GM19240 (cell line): ENCODE results near the gene NLRP12.
A peak's percentile ranks its signal among the peaks of the same experiment; 100 is the strongest.
"Not testable (repeated sequence)": the region's sequence is repeated elsewhere in the genome, so short reads cannot be mapped to it uniquely, and the experiment has no call there.

Source experiments
- DNase-seq: peaks from one replicate; pipeline ENCODE4 v3.0.0; 2011; ENCODE audit warnings: low spot score; ENCODE audit not compliant: insufficient read length

NLRP12 gene, protein sequence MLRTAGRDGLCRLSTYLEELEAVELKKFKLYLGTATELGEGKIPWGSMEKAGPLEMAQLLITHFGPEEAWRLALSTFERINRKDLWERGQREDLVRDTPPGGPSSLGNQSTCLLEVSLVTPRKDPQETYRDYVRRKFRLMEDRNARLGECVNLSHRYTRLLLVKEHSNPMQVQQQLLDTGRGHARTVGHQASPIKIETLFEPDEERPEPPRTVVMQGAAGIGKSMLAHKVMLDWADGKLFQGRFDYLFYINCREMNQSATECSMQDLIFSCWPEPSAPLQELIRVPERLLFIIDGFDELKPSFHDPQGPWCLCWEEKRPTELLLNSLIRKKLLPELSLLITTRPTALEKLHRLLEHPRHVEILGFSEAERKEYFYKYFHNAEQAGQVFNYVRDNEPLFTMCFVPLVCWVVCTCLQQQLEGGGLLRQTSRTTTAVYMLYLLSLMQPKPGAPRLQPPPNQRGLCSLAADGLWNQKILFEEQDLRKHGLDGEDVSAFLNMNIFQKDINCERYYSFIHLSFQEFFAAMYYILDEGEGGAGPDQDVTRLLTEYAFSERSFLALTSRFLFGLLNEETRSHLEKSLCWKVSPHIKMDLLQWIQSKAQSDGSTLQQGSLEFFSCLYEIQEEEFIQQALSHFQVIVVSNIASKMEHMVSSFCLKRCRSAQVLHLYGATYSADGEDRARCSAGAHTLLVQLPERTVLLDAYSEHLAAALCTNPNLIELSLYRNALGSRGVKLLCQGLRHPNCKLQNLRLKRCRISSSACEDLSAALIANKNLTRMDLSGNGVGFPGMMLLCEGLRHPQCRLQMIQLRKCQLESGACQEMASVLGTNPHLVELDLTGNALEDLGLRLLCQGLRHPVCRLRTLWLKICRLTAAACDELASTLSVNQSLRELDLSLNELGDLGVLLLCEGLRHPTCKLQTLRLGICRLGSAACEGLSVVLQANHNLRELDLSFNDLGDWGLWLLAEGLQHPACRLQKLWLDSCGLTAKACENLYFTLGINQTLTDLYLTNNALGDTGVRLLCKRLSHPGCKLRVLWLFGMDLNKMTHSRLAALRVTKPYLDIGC

DNA sequence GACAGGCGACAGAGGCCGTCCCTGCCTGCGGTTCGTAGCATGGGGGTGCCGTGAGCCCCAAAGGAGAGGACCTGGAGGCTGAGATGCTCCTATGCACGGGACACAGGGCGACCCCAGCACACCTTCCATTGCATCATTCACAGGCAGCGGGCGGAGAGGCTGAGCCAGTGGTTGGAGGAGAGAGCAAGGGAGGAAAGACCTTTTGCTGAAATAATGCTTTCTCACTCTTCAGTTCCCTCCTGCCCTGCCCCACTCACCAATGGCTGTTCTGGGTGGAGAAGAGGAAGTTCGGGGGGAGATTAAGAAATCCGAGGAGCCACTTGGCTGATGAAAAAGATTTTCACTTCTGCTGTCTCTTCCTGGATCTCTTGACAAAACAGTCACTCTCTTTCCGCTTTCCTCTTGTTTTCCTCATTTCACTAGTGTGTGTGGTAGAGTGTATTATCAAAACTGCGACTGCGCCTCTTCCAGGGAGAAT is at the start of gene NLRP12:
Gene NLRP12 (minus strand): TSS at position 181 of the 478 bp plus-strand sequence. CDS start 140 bp downstream, at position 41.
- no peak for DNase-seq

DNA sequence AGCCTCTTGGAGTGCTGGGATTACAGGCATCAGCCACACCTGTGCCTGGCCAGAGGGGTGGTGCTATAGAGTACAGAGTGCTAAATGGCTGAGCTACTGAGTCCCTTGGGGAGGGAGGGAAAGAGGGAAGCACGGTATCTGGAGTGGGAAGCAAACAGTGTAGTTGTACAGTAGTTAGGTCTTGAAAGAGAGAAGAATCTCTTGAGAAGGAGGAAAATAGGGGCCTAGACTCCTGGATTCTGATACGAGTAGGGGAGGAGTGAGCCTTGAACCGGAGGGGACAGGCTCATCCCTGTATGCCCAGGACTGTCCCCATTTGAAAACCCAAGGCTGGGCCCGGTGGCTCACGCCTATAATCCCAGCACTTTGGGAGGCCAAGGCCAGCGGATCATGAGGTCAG is 48.6 kb upstream of the NLRP12 start:
- DNase-seq = no peak

DNA sequence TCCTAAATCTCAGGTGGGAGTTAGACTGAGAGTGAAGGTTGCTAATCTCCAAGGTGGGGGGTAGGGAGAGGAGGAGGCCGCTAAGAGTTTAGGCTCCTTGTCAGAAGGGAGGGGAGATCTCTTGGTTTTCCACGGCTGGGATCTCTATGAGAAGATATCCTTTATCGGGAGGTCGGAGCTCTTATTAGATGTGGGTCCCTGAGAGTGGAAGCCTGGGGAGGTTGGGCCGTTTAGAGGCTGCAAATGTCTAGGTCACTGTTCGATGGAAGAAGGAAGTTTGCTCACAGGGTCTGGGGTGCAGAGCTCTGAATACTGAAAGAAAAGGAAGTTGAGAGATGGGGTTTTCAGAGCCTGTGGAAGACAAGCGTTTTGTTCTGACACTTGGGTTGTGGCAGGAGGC is 47.3 kb upstream of the NLRP12 start:
- no peak for DNase-seq

DNA sequence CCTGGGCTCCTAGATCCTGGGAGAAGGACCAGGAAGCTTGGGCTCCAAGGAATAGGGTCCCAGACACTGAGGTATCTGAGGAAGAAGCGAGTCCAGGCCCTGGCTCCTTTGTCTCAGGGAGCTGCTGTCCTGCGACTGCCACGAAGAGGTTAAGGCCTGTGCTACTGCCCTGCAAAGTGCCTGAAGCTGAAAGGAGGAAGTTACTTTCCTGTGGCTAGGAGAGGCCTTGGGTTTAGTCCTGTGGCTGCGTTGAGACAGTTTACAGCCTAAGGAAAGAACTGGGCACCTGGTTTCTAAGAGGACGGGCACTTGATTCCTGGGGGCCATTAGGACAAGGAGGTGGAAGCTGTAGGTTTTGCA is 46.4 kb upstream of the NLRP12 start:
- no peak for DNase-seq

DNA sequence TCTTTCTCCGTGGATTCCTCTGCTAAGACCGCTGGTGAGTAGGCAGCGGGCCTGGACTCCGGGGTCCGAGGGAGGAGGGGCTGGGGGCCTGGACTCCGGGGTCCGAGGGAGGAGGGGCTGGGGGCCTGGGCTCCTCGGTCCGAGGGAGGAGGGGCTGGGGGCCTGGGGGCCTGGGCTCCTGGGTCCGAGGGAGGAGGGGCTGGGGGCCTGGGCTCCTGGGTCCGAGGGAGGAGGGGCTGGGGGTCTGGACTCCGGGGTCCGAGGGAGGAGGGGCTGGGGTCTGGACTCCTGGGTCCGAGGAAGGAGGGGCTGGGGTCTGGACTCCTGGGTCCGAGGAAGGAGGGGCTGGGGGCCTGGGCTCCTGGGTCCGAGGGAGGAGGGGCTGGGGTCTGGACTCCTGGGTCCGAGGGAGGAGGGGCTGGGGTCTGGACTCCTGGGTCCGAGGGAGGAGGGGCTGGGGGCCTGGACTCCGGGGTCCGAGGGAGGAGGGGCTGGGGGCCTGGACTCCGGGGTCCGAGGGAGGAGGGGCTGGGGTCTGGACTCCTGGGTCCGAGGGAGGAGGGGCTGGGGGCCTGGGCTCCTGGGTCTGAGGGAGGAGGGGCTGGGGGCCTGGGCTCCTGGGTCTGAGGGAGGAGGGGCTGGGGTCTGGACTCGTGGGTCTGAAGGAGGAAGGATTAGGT is 45.8 kb upstream of the NLRP12 start:
- not testable (repeated sequence) for DNase-seq

DNA sequence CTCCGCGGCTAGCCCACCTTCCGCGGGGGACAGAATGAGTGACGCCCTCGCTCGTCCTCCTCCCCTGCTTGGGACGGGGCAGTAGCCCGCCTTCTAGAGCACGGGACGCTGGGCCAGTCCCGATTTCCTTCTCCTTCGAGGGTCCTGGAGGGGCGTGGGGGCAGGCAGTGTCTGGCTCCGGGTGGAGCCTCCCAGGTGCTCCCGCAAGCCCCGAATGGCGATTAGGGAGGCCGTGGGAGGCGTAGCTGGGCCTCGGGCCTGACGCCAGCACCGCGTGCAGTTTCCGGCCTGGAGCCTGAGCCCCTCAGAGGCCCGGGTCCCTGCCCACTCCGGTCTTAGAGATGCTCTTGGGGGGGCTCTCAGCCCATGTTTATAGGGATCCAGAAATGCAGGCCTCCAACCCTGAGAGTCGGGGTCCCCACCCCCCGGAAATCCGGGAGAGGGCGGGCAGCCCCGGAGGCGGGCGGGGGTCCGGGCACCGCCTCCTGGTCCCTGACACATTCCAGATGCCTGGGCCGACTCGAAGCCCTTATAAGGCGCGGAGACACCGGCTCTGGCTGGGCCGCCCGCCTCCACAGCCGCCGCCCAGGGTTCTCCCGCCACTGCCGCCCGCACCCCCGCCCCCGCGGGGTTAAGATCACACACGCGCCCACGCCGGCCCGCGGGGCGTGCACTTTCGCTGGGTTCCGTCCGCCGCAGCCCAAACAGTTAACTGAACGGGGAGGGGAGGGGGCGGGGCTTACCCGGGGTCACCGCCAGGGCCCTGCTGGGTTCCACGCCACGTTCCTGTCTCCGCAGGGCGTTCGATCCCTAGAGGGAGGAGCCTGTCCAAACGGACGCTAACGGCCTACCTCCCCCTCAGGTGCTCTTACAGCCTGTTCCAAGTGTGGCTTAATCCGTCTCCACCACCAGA is 45.0 kb upstream of the NLRP12 start:
- DNase-seq = peak; percentile 78

DNA sequence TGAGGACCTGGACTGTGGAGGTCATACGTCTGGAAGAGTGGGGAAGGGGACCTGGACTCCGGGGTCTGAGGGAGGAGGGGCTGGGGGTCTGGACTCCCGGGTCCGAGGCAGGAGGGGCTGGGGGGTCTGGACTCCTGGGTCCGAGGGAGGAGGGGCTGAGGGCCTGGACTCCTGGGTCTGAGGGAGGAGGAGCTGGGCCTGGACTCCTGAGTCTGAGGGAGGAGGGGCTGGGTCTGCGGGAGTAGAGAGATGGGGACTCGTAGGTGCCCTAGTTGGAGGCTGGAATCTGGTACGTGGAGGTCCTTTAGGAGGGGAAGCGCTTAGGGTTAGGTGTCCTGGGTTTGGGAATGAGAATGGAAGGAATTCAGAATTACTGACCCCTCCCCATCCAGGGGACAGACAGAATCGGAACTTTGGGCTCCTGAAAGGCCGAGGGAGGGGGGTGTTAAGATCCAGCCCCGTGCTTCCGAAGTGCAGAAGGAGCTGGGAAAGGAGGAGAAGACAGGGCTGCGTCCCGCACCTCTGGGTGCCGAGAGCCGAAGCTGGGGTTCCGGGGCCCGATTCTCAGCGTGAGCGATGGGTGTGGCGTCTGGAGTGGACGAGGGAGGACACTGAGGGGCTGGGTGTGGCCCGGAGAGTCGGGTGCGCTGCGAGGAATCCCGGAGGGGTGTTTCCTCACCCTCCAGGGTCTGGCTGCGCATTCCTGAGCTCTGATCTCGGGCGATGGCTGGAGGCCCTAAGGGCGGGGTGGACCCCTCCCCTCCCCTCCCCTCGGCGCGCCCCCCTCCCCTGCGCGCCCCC is 44.2 kb upstream of the NLRP12 start:
- no peak for DNase-seq

DNA sequence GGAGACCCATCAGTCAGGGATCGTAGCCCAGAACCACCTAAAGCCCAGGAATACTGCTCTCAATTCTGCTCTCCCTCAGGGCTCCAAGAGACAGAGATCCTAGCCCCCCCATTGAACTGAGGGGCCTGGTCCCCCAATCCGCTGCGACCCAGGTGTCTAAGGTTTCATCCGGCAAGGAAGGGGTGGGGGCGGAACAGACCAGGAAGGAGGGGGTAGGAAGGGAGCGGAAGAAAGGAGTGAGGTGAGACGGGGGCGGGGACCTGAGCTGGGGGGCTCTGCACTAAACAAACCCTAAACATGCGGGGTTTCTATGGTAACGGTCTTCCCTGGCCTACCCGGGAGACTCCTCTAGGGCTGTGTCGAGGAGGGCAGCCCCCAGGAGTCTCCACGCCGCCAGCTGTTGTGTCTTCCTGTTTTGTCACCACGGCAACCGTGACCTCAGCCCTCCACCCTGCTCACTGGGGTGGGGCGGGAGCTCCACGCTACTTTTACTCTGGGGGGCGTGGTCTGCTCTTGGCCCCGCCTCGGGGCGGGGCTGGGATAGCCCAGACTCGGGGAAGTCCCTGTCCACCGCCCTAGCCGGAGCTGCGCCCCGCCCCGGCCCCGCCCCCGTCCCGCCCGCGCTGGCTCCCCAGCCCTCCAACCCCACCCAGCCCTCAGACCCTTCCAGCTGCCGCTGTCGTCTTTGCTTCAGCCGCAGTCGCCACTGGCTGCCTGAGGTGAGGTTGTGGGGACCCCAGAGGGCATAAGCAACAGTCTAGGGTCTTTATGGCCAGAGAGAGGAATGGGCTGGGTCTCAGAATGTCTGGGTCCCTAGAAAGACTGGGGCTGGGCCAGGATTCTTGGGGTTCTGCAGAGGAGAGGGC is 43.3 kb upstream of the NLRP12 start, which contains the start of gene MYADM:
Gene MYADM (plus strand): TSS at position 659 of the 866 bp plus-strand sequence. CDS start 5,647 bp downstream, outside the sequence.
- DNase-seq = peak; percentile 90

DNA sequence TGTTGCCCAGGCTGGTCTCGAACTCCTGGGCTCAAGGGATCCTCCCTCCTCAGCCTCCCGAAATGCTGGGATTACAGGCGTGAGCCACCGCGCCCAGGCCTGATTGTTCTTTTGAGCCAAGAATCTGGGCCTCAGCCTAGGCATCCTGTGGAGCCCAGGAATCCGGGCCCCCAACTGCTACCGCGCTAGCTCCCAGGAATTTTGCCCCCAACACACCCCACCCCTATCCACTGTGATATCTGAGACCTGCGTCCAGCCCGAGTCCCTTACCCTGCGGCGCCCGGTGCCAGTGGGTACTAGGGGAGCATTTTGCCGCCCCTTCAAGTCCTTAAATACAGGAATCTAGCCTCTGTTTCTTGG is 42.7 kb upstream of the NLRP12 start:
- DNase-seq = no peak

DNA sequence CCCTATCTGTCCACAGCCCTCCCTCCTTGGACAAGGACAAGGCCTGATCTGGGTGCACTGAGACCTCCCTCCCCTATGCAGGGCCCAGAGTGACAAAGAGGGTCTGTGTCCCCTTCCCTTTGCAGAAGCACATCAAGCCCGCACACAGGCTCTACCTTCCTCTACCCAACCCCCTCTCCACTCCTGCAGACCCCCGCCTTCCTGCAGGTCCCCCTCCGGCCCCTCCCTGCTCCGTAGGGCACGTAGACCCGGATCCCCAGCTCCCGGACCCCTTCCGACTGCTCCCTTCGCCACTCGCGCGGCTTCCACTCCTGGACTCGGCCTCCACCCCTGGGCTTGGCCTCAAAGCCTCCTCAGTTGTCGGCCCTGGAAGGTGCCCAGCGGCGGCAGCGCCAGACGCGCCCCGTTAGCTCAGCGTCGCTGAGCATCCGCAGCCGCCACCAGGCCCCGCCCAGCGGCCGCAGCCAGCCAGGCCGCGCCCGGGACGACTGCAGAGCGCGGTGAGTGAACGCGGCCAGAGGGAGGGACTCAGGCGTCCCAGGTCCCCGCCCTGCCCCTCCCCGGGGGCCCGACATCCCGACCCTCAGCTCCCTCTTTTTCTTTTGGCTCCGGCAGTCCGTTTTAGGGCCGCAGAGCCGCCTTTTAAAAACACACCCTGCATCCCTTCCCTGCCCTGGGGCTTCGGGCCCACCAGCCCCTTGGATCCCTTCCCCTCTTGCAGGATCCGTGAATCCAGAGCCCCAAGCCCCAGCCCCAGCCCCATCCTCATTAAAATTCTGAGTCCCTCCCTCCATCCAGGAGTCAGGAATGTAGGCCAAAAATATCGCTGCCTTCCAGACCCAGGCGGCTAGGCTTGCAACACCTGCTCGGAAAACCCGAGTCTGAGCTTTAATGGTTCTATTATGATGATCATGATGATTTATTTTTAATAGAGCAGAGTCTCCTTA is 42.1 kb upstream of the NLRP12 start:
- no peak for DNase-seq

DNA sequence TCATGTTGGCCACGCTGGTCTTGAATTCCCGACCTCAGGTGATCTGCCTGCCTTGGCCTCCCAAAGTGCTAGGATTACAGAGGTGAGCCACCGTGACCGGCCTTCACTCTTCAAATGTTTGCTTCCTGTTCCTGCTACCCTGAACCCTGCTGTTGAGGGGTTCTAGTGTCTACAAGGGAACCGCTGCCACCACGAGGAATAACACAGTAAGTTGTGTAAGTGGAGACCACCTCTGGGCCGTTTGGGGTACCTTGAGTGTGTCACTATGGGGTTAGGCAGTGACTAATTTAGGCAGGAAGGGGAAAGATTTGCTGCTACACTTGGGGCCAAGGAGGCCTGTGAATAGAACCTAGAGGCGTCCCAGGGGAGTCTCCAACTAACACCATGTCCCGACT is 41.4 kb upstream of the NLRP12 start:
- DNase-seq = no peak

DNA sequence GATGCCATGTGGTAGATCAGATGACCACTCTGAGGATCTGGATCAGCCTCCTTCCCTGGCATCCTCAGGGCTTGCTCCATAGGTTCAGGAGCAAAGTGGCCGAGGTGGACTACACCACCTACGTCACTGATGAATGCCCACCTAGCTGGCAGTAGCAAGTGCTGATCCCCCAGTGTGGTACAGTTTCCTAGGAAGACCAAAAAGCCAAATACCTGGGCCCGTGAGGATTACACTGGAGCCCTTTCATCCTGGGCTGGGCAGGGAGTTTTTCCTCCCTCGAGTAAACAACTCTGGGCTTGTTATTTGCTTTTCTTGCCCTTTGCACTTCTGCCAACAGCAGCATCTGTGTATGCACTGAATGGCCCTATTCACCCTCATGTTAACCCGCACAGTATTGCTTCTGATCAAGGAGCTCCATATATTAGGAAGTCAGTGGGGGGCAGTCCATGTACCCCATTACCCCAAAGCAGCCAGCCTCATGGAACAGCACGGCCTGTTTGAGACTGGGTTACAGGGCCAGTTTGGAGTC is 40.3 kb upstream of the NLRP12 start:
- no peak for DNase-seq

DNA sequence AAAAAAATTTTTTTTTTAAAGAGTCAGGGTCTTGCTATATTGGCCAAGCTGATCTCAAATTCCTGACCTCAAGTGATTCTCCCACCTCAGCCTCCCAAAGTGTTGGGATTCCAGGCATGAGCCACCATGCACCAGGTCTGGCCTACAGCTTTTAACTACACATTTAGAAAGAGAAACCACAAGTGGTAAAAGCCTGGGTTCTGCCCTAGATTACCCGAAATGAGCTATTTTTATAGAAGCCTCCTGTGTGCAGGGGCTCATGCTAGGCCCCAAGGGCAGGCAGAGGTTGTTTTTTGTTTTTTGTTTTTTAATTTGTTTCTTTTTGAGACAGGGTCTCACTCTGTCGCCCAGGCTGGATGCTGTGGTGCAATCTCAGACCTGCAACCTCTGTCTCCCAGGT is 29.6 kb upstream of the NLRP12 start:
- DNase-seq = no peak

DNA sequence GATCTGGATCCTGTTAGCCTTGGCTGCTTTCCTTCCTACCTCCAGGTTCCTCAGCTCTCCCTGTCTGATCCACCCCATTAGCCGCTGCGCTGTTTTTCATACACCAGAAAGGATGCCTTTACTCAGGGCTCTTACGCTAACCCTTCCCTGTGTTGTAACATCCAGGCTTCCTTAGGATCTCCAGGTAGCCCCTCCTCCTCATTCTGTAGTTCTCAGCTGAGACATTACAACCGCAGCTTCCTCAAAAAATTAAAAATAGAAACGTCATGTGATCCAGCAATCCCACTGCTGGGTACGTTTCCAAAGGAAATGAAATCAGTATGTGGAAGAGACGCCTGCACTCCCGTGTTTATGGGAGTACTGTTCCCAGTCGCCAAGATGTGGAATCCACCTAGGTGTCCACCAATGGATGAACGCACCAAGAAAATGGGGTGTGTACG is 25.1 kb upstream of the NLRP12 start:
- DNase-seq = no peak

DNA sequence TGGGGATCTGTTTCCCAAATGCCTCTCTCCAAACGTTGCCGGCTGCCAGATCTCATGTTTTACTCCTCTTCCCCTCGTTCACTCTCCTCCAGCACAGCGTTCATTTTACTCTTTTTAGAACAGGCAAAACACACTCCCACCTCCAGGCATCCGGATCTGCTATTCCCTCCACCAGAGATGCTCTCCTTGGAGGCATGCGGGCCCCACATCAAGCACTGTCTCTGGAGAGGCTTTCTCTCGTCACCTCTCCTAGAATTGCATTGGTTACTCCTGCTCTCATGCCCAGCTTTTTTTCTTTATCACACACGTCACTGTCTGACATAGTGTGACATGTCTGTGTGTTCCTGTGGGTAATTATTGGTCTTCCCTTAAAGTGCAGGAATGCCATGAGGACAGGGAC is 23.4 kb upstream of the NLRP12 start:
- no peak for DNase-seq

DNA sequence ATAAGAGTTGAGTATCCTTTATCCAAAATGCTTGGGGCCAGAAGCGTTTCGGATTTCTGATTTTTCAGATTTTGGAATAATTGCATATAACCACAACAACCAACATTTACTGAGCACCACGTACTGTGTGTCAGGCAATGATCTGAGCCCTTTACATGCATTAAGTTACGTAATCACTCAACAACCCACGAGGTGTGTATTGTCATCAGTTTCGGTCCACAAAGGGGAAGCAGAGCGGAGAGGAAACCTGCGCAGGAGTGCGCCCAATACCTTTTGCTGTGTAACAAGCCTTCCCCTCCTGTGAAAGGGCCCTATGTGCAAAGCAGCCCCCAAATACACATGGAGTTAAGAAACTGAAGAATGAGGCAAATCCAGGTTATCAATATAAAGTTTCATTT is 20.7 kb upstream of the NLRP12 start:
- no peak for DNase-seq

DNA sequence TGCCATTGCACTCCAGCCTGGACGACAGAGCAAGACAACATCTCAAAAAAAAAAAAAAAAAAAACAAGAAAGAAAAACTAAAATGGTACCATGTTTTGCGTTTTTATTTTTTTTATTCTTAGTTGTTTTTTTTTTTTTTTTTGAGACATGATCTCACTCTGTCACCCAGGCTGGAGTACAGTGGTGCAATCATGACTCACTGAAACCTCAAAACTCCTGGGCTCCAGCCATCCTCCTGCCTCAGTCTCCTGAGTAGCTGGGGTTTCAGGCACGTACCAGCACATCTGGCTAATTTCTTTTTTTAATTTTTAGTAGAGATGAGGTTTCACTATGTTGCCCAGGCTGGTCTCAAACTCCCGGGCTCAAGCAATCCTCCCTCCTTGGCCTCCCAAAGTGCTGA is 16.8 kb upstream of the NLRP12 start:
- not testable (repeated sequence) for DNase-seq
